Brain microvascular endothelial cell (primary cell): ENCODE data around the gene NBPF3.
"Not testable (repeated sequence)": the region's sequence is repeated elsewhere in the genome, so short reads cannot be mapped to it uniquely, and the experiment has no call there.

Experiments
- DNase-seq: peaks from one replicate; pipeline ENCODE4 v3.0.0-alpha.2; 2020
- H3K27ac ChIP-seq: fragments of 250-450 bp; sonication (Bioruptor Pico); 2 replicates; pipeline ENCODE4 v1.5.1; 2020; ENCODE audit warnings: mild to moderate bottlenecking, moderate library complexity
- H3K27me3 ChIP-seq: fragments of 250-450 bp; sonication (Bioruptor Pico); replicated peaks from 2 replicates; pipeline ENCODE4 v1.5.1; 2020; ENCODE audit warnings: mild to moderate bottlenecking
- H3K36me3 ChIP-seq: fragments of 250-450 bp; sonication (Bioruptor Pico); replicated peaks from 2 replicates; pipeline ENCODE4 v1.5.1; 2020; ENCODE audit warnings: mild to moderate bottlenecking
- H3K4me3 ChIP-seq: 2 replicates; pipeline ENCODE4 v1.5.1; 2011; ENCODE audit warnings: low read depth, mild to moderate bottlenecking, control low read depth, low read length, moderate library complexity
- in situ Hi-C: cut with HindIII; loops from 2 replicates; pipeline ENCODE4 v1.10.0; 2017; ENCODE audit warnings: low sequenced_read_pairs, low pct_ligation_motif_present
- TF ChIP-seq, protein P1 (sequence below): IDR thresholded peaks from 2 replicates; pipeline ENCODE4 v1.5.1; 2011; ENCODE audit warnings: low read depth, mild to moderate bottlenecking, moderate library complexity, low read length, control low read depth, inconsistent platforms; ENCODE audit errors: missing control alignments

The NBPF3 gene

DNA sequence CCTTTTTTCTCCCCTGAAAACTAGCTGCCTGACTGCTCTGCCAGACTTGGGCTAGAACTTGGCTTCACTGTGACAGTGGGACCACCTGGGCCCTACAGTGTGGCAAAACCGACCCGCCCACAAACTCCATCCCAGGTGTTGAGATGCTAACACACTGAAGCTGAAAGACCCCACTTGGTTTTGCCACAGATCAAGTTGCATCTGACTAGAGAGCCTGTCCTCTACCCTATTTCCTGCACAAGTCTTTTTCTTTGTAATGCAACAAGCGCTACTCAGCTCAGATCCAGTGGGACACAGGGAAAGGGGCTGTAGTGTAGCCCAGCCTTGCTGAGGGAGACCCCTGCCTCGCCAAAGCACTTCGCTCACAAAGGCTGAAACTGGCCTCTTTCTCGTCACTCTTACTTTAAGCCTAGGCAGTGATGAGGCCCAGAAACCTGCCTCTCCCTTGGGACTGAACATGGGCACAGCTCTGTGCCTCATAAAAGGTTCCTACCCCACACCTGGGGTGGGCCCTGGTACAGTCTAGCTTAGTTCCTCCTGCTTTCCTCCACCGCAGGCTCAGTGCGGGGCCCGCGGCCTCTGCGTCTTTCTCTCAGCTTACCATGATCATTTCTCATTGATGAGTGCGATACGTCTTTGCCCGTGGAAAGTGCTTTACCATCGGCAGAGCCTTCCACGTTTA, 79.0 kb downstream of the NBPF3 start:
- no peaks in the 10 kb centered on the region for H3K27me3 ChIP-seq
- no peak overlapping the region for H3K27ac ChIP-seq
- TF ChIP-seq, protein P1, sequence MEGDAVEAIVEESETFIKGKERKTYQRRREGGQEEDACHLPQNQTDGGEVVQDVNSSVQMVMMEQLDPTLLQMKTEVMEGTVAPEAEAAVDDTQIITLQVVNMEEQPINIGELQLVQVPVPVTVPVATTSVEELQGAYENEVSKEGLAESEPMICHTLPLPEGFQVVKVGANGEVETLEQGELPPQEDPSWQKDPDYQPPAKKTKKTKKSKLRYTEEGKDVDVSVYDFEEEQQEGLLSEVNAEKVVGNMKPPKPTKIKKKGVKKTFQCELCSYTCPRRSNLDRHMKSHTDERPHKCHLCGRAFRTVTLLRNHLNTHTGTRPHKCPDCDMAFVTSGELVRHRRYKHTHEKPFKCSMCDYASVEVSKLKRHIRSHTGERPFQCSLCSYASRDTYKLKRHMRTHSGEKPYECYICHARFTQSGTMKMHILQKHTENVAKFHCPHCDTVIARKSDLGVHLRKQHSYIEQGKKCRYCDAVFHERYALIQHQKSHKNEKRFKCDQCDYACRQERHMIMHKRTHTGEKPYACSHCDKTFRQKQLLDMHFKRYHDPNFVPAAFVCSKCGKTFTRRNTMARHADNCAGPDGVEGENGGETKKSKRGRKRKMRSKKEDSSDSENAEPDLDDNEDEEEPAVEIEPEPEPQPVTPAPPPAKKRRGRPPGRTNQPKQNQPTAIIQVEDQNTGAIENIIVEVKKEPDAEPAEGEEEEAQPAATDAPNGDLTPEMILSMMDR, result no peak
- no peak for DNase-seq
- in situ Hi-C loops, result no loop called here
- no peaks in the 10 kb centered on the region for H3K36me3 ChIP-seq
- H3K4me3 ChIP-seq, result no peak overlapping the region

DNA sequence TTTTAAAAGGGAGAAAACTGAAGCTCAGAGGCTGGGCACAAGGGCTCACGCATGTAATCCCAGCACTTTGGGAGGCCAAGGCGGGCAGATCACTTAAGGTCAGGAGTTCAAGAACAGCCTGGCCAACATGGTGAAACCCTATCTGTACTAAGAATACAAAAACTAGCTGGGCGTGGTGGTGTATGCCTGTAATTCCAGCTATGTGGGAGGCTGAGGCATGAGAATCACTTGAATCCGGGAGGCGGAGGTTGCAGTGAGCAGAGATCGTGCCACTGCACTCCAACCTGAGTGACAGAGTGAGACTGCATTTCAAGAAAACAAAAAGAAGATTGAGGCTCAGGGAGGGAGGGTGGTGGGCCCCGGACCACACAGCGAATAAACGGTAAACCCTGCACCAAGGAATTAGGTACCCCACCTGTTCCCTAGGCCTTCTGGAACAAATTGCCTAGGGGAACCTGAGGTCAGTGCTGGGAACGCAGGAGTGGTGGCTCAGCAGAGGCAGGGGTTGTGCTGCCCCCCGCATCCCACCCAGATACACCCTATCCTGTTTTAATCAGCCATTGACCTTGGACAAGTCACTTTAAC, 79.6 kb downstream of the NBPF3 start:
- DNase-seq, H3K27me3 ChIP-seq, H3K36me3 ChIP-seq, in situ Hi-C loops, H3K4me3 ChIP-seq, H3K27ac ChIP-seq: not testable (repeated sequence)

DNA sequence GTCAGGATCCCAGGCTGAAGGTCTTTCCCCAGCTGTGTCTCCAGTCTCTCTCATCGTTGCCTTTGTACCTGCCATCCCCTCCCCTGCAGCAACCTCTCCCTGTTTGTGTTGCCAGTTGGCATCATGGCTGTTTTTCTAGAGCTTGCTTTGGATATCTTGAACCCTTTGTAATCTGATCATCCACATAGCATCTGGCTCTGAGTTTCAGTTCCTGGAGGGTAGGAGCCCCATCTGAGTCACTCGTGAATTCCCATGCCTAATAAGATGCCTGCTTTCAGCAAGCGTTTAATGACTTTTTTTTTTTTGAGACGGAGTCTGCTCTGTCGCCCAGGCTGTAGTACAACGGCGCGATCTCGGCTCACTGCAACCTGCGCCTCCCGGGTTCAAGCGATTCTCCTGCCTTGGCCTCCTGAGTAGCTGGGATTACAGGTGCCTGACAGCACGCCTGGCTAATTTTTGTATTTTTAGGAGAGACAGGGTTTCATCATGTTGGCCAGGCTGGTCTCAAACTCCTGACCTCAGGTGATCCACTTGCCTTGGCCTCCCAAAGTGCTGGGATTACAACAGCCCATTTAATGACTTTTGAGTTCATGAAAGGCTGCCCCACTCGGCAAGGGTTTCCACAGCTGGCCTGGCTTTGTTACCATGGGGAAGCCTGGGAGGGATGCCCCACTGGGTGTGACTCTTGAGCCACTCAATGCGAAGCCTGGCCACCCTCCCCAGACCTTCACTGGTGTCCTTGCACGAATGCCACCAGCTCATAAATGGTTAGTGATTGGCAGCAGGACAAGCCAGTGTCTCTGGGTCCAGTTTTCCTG, 81.2 kb downstream of the NBPF3 start:
- in situ Hi-C loops, result no loop called here
- peak; percentile 28 for DNase-seq
- TF ChIP-seq, protein P1, result no peak

DNA sequence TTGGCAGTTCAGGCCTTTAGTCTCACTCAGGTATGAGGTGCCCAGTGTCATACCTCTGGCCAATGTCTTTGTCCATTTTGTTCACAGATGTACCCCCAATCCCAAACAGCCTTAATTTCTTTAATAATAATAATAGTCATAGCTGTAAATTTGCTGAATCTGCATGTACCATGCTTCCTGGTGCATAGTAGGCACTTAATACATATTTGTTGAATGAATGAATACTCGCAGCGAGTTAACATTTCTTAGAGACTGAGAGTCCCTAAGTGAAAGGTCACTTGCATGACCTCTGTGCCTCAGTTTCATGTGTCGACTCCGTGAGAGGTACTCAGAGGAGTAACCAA, 81.8 kb downstream of the NBPF3 start:
- no peaks in the 10 kb centered on the region for H3K36me3 ChIP-seq
- H3K4me3 ChIP-seq, result no peak overlapping the region
- in situ Hi-C loops, result no loop called here
- TF ChIP-seq, protein P1, result no peak
- DNase-seq, result no peak
- no peak overlapping the region for H3K27ac ChIP-seq
- H3K27me3 ChIP-seq, result no peaks in the 10 kb centered on the region

More for the DNA sequence above, 81.2 kb downstream of the NBPF3 start:
- Histone ChIP-seq H3K4me3 (no peak overlapping the region), H3K36me3 (no peaks in the 10 kb centered on the region), H3K27me3 (no peaks in the 10 kb centered on the region), H3K27ac (no peak overlapping the region)

DNA sequence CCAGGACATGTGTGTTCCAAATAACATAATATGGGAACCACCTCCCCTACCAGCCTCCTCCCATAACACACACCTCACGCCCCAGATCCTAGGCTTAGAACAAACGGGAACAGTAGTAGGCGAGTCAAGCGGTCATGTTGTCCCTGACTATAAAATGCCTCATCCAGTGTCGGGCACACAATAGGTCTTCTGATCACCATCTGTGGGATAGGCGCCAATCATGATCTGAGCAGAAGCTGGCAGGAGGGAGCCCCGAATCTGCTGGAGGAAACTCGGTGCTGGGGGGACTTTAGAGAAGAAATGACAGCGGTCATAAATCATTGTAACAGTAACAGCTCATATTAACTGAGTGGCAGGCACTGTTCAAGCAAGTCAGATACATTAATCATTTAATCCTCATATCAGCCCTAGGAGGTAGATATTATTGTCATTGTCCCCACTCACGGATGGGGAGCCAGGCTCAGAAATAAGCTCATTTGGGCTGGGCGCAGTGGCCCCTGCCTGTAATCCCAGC, 82.6 kb downstream of the NBPF3 start:
- in situ Hi-C loops, result no loop called here
- Histone ChIP-seq H3K27me3 (no peaks in the 10 kb centered on the region), H3K4me3 (no peak overlapping the region), H3K27ac (no peak overlapping the region), H3K36me3 (no peaks in the 10 kb centered on the region)
- TF ChIP-seq, protein P1, result no peak
- no peak for DNase-seq

DNA sequence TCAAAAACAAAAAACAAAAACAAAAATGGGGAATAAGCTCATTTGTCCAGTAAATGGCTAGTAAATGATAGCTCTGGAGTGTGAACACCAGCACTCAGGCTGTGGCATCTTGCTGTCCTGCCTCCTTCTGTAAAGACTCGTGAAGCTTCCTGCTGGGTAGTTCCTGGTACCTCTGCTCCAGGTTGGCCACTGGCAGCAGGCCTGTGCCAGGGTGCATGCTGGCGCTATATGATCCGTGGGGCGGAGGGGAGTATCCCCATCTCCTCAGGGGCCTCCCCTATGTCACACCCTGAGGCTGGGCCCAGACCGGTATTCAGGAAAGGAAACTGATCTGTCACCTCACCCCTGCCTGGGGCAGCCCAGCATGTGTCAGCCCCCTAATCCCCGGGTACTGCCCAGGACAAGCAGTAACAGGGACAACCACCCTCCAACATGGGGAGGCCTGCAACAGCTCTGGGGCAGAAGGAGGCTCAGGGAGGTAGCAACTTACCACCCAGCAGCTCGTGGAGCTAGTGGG, 83.4 kb downstream of the NBPF3 start:
- Histone ChIP-seq H3K27ac (no peak overlapping the region), H3K27me3 (no peaks in the 10 kb centered on the region)
- DNase-seq, result no peak

More for the DNA sequence above, 83.4 kb downstream of the NBPF3 start:
- in situ Hi-C loops, result no loop called here
- TF ChIP-seq, protein P1, result no peak
- no peak overlapping the region for H3K4me3 ChIP-seq
- no peaks in the 10 kb centered on the region for H3K36me3 ChIP-seq
